Measurements from ENCODE around the gene CDKN2B.
"Not testable (repeated sequence)": the region's sequence is repeated elsewhere in the genome, so short reads cannot be mapped to it uniquely, and the experiment has no call there.

CDKN2B gene

GRCh38 chr9:21969011-21969940 lies 39.8 kb downstream of the CDKN2B start:
- no peak for DNase-seq (ENCODE audit: low read depth in 3 of 3)

GRCh38 chr9:21968331-21969010 lies 40.6 kb downstream of the CDKN2B start:
- DNase-seq (ENCODE audit: low read depth in 3 of 3) = no peak

- DNase-seq (ENCODE audit: low read depth in 3 of 3) = no peak
Observed at GRCh38 chr9:21967702-21968101, 41.4 kb downstream of the CDKN2B start.

- DNase-seq (ENCODE audit: low read depth in 3 of 3) = no peak
Observed at GRCh38 chr9:21967169-21967568, 41.9 kb downstream of the CDKN2B start.

GRCh38 chr9:21966140-21966851 lies 42.8 kb downstream of the CDKN2B start:
- no peak for DNase-seq (ENCODE audit: low read depth in 3 of 3)

- DNase-seq (ENCODE audit: low read depth in 3 of 3) = peak in 2 of 3 donors; percentile 13 to 30
Observed at GRCh38 chr9:21965401-21965951, 43.6 kb downstream of the CDKN2B start.

GRCh38 chr9:21964925-21965385 lies 44.1 kb downstream of the CDKN2B start:
- DNase-seq (ENCODE audit: low read depth in 3 of 3) = peak; percentile 20 to 37 (median 21)

GRCh38 chr9:21961569-21961968 lies 47.5 kb downstream of the CDKN2B start:
- DNase-seq (ENCODE audit: low read depth in 3 of 3) = no peak

- DNase-seq (ENCODE audit: low read depth in 3 of 3) = not testable (repeated sequence)
Observed at GRCh38 chr9:21959268-21959667, 49.8 kb downstream of the CDKN2B start.

- DNase-seq (ENCODE audit: low read depth in 3 of 3) = no peak
Observed at GRCh38 chr9:21958833-21959232, 50.3 kb downstream of the CDKN2B start.
